Left renal pelvis (tissue), 4 donors: ENCODE data around the gene SCGB2B2. TPM values are rescaled to one million over a fixed set of nuclear protein-coding genes. Genes with fewer than 3 reads are reported as not detected.
A peak's percentile ranks its signal among the peaks of the same experiment; 100 is the strongest.
"Not testable (repeated sequence)": the region's sequence is repeated elsewhere in the genome, so short reads cannot be mapped to it uniquely, and the experiment has no call there.

Experiments
- DNase-seq, 4 donors: peaks; one replicate each; pipeline ENCODE4 v3.0.0-alpha.2; 2013; ENCODE audit warnings: low read depth in 4 of 4, low spot score in 3 of 4
- polyA plus RNA-seq, 4 donors: library from polyadenylated mRNA; unstranded; fragments of 120-200 nt; gene quantifications; one replicate each; pipeline ENCODE4 v1.2.1, GENCODE V29; 2013; ENCODE audit not compliant: insufficient read length in 4 of 4

Gene SCGB2B2
- polyA plus RNA-seq, 4 donors: 0.42 to 1.5 (median 0.74) TPM

- DNase-seq: no peak
Observed at GRCh38 chr19:34671972-34672371, 5.0 kb downstream of the SCGB2B2 start.

GRCh38 chr19:34669305-34669704, 7.7 kb downstream of the SCGB2B2 start:
- no peak for DNase-seq

- not testable (repeated sequence) for DNase-seq
Observed at GRCh38 chr19:34668690-34669089, 8.3 kb downstream of the SCGB2B2 start.

- DNase-seq: not testable (repeated sequence)
Observed at GRCh38 chr19:34668077-34668689, 8.8 kb downstream of the SCGB2B2 start.

- DNase-seq: no peak
Observed at GRCh38 chr19:34667349-34668076, 9.4 kb downstream of the SCGB2B2 start.

- DNase-seq: no peak
Observed at GRCh38 chr19:34666958-34667265, 10.0 kb downstream of the SCGB2B2 start.

- DNase-seq: no peak
Observed at GRCh38 chr19:34666200-34666957, 10.6 kb downstream of the SCGB2B2 start.

GRCh38 chr19:34665275-34665674, 11.7 kb downstream of the SCGB2B2 start:
- not testable (repeated sequence) for DNase-seq

- no peak for DNase-seq
Observed at GRCh38 chr19:34664870-34665269, 12.1 kb downstream of the SCGB2B2 start.

- no peak for DNase-seq
Observed at GRCh38 chr19:34664168-34664567, 12.8 kb downstream of the SCGB2B2 start.

- DNase-seq: no peak
Observed at GRCh38 chr19:34662919-34663318, 14.0 kb downstream of the SCGB2B2 start.

- no peak for DNase-seq
Observed at GRCh38 chr19:34661357-34661756, 15.6 kb downstream of the SCGB2B2 start.

GRCh38 chr19:34655651-34656050, 21.3 kb downstream of the SCGB2B2 start:
- no peak for DNase-seq

- DNase-seq: no peak
Observed at GRCh38 chr19:34654796-34655195, 22.2 kb downstream of the SCGB2B2 start.

GRCh38 chr19:34651747-34652146, 25.2 kb downstream of the SCGB2B2 start:
- no peak for DNase-seq

GRCh38 chr19:34649886-34650543, 26.9 kb downstream of the SCGB2B2 start:
- DNase-seq: no peak

- no peak for DNase-seq
Observed at GRCh38 chr19:34645551-34645950, 31.4 kb downstream of the SCGB2B2 start.

- DNase-seq: no peak
Observed at GRCh38 chr19:34644991-34645461, 31.9 kb downstream of the SCGB2B2 start.

- no peak for DNase-seq
Observed at GRCh38 chr19:34642241-34642640, 34.7 kb downstream of the SCGB2B2 start.

- DNase-seq: peak; percentile 16 to 50 (median 36)
Observed at GRCh38 chr19:34639491-34640085, 37.4 kb downstream of the SCGB2B2 start.

- no peak for DNase-seq
Observed at GRCh38 chr19:34633802-34634201, 43.2 kb downstream of the SCGB2B2 start.
